Uterus (tissue), 4 donors: ENCODE measurements around the gene KCTD14. TPM values are rescaled to one million over a fixed set of nuclear protein-coding genes. Genes with fewer than 3 reads are reported as not detected.
"Not testable (repeated sequence)": the region's sequence is repeated elsewhere in the genome, so short reads cannot be mapped to it uniquely, and the experiment has no call there.

Experiments
- DNase-seq, 2 donors: peaks; one replicate each; pipeline ENCODE4 v3.0.0-alpha.2; 2019 to 2020
- H3K27ac ChIP-seq, 2 donors: fragments of 200-600 bp; sonication (generic); 1 replicate in 1 of 2; 2 replicates in 1 of 2; pipeline ENCODE4 v1.5.1; 2016 to 2018
- H3K27me3 ChIP-seq, 2 donors: fragments of 200-600 bp; sonication (generic); one replicate each; pipeline ENCODE4 v1.5.1; 2018 to 2019; ENCODE audit warnings: control low read depth in 1 of 2
- H3K36me3 ChIP-seq, 2 donors: fragments of 200-600 bp; sonication (generic); one replicate each; pipeline ENCODE4 v1.5.1; 2019; ENCODE audit warnings: control low read depth in 1 of 2
- H3K4me1 ChIP-seq, 2 donors: fragments of 200-600 bp; sonication (generic); one replicate each; pipeline ENCODE4 v1.5.1; 2018 to 2019; ENCODE audit warnings: control low read depth in 1 of 2
- H3K4me3 ChIP-seq, 2 donors: fragments of 200-600 bp; sonication (generic); 1 replicate in 1 of 2; 2 replicates in 1 of 2; pipeline ENCODE4 v1.5.1; 2018 to 2019; ENCODE audit warnings: mild to moderate bottlenecking in 1 of 2
- H3K9me3 ChIP-seq, 2 donors: fragments of 200-600 bp; sonication (generic); one replicate each; pipeline ENCODE4 v1.5.1; 2019; ENCODE audit warnings: control low read depth in 1 of 2
- CTCF ChIP-seq, 4 experiments: fragments of 200-600 bp in 2 of 4; fragments of 450-650 bp in 2 of 4; sonication (generic) in 2 of 4; IDR thresholded peaks; one replicate each; pipeline ENCODE4 v1.5.1; 2016 to 2019; ENCODE audit warnings: antibody characterized with exemption in 4 of 4, mild to moderate bottlenecking in 2 of 4, moderate library complexity in 1 of 4
- POLR2A ChIP-seq, 2 donors: fragments of 450-650 bp; IDR thresholded peaks; one replicate each; pipeline ENCODE4 v1.6.1; 2016; ENCODE audit warnings: antibody characterized with exemption in 2 of 2, mild to moderate bottlenecking in 1 of 2, moderate library complexity in 1 of 2
- intact Hi-C: fragments of 100-400 bp; cut with DNase I; formaldehyde crosslinking; loops from one replicate; pipeline ENCODE4 v1.15.1; 2023; ENCODE audit warnings: low total_unique reads
- total RNA-seq, 4 donors: library from RNA; depleted of rRNA in 3 of 4; stranded (reverse); fragments of >200 nt in 3 of 4; gene quantifications; one replicate each; pipeline versions ENCODE4 v1.1.0 to v1.2.4, GENCODE V29; 2014 to 2023
- donor health status: DM: yes; HTN: yes; CAD: no.

KCTD14 gene
- total RNA-seq, 4 donors from 2014 or later: 4.1 to 10.6 (median 8.2) TPM

- Histone ChIP-seq H3K4me1 (no peaks in the 10 kb centered on the region), H3K27me3 (peaks cover 0 to 3% of the 10 kb centered on the region in 2 donors), H3K4me3 (no peak overlapping the region), H3K9me3 (no peaks in the 10 kb centered on the region), H3K36me3 (no peaks in the 10 kb centered on the region), H3K27ac (no peak overlapping the region)
- TF ChIP-seq CTCF (IDR thresholded peaks at IDR 0.05) (peak in 3 of 4 experiments; percentile 15 to 22 (median 21)), POLR2A (IDR thresholded peaks at IDR 0.05) (no peak)
- DNase-seq: no peak
- intact Hi-C loops: no loop called here
Observed at GRCh38 chr11:78000193-78000592, 22.9 kb downstream of the KCTD14 start.

- H3K9me3 ChIP-seq: no peaks in the 10 kb centered on the region
- H3K27ac ChIP-seq: no peak overlapping the region
- intact Hi-C loops: loop anchor here (5.0 kb wide), 1 partner anchor 177 kb away; the partner anchor contains the start of genes AAMDC and RSF1
- peaks cover 0 to 3% of the 10 kb centered on the region in 2 donors for H3K27me3 ChIP-seq
- no peaks in the 10 kb centered on the region for H3K36me3 ChIP-seq
- no peak overlapping the region for H3K4me3 ChIP-seq
- H3K4me1 ChIP-seq: no peaks in the 10 kb centered on the region
- DNase-seq: no peak
- TF ChIP-seq CTCF (IDR thresholded peaks at IDR 0.05) (no peak), POLR2A (IDR thresholded peaks at IDR 0.05) (no peak)
Observed at GRCh38 chr11:77999446-78000030, 23.5 kb downstream of the KCTD14 start.

GRCh38 chr11:77994434-77995362 lies 28.4 kb downstream of the KCTD14 start, which contains the start of gene INTS4:
Gene INTS4 (minus strand): TSS chr11:77994668. CDS start chr11:77994643, 25 bp downstream.
- Histone ChIP-seq H3K27me3 (no peaks in the 10 kb centered on the region), H3K9me3 (no peaks in the 10 kb centered on the region), H3K4me3 (peak within 1 kb of the TSS; percentile 53 to 79), H3K27ac (peak within 1 kb of the TSS; percentile 80 to 85), H3K36me3 (no peaks in the 10 kb centered on the region), H3K4me1 (no peaks in the 10 kb centered on the region)
- peak in 2 of 4 experiments; percentile 15 to 29 for TF ChIP-seq CTCF (IDR thresholded peaks at IDR 0.05)
- TF ChIP-seq POLR2A (IDR thresholded peaks at IDR 0.05): peak in 1 of 2 donors; percentile 46
- DNase-seq: peak; percentile 99
- intact Hi-C loops: loop anchor here (5.0 kb wide), 1 partner anchor 172 kb away; the partner anchor contains the start of genes AAMDC and RSF1

- Histone ChIP-seq H3K4me3 (peak overlapping the region; percentile 53 to 79), H3K27ac (peak overlapping the region; percentile 72 to 80), H3K36me3 (no peaks in the 10 kb centered on the region), H3K4me1 (no peaks in the 10 kb centered on the region), H3K9me3 (no peaks in the 10 kb centered on the region), H3K27me3 (no peaks in the 10 kb centered on the region)
- TF ChIP-seq CTCF (IDR thresholded peaks at IDR 0.05): no peak
- no peak for DNase-seq
- intact Hi-C loops: no loop called here
Observed at GRCh38 chr11:77993902-77994301, 29.2 kb downstream of the KCTD14 start.

GRCh38 chr11:77990981-77991380 lies 32.1 kb downstream of the KCTD14 start:
- no peaks in the 10 kb centered on the region for H3K9me3 ChIP-seq
- no peaks in the 10 kb centered on the region for H3K36me3 ChIP-seq
- no peak overlapping the region for H3K4me3 ChIP-seq
- DNase-seq: no peak
- H3K27ac ChIP-seq: no peak overlapping the region
- no peak for TF ChIP-seq CTCF (IDR thresholded peaks at IDR 0.05)
- no peak for TF ChIP-seq POLR2A (IDR thresholded peaks at IDR 0.05)
- no peaks in the 10 kb centered on the region for H3K27me3 ChIP-seq
- intact Hi-C loops: no loop called here
- H3K4me1 ChIP-seq: no peaks in the 10 kb centered on the region

- H3K9me3 ChIP-seq, DNase-seq, H3K4me3 ChIP-seq, H3K36me3 ChIP-seq, H3K27me3 ChIP-seq, H3K4me1 ChIP-seq, intact Hi-C loops, H3K27ac ChIP-seq: not testable (repeated sequence)
Observed at GRCh38 chr11:77986456-77986855, 36.6 kb downstream of the KCTD14 start.
